Kidney epithelial cell (primary cell): ENCODE results near the gene MARS1. TPM values are rescaled to one million over a fixed set of nuclear protein-coding genes. Genes with fewer than 3 reads are reported as not detected.

Experiments
- DNase-seq: peaks from one replicate; pipeline ENCODE4 v3.0.0-alpha.2; 2010; ENCODE audit warnings: low read depth
- H3K27me3 ChIP-seq: 2 replicates; pipeline ENCODE4 v1.6.0; 2011; ENCODE audit warnings: low read length; ENCODE audit not compliant: control insufficient read depth, insufficient read depth
- H3K36me3 ChIP-seq: 2 replicates; pipeline ENCODE4 v1.5.1; 2011; ENCODE audit warnings: low read length; ENCODE audit not compliant: control insufficient read depth, insufficient read depth
- H3K4me3 ChIP-seq: 2 replicates; pipeline ENCODE4 v1.5.1; 2011; ENCODE audit warnings: low read depth, mild to moderate bottlenecking, control low read depth, low read length
- total RNA-seq: library from RNA; depleted of rRNA; stranded (reverse); fragments of >200 nt; gene quantifications from 2 replicates; pipeline ENCODE4 v1.2.3, GENCODE V29; 2015
- TF ChIP-seq, protein P1 (sequence below): IDR thresholded peaks from 2 replicates; pipeline ENCODE4 v1.5.1; 2011; ENCODE audit warnings: mild to moderate bottlenecking, moderate library complexity, low read length, control low read depth, inconsistent platforms; ENCODE audit not compliant: insufficient read depth, poor library complexity, severe bottlenecking

MARS1 gene
- total RNA-seq, 1 donor from 2014 or later = 268 TPM

DNA sequence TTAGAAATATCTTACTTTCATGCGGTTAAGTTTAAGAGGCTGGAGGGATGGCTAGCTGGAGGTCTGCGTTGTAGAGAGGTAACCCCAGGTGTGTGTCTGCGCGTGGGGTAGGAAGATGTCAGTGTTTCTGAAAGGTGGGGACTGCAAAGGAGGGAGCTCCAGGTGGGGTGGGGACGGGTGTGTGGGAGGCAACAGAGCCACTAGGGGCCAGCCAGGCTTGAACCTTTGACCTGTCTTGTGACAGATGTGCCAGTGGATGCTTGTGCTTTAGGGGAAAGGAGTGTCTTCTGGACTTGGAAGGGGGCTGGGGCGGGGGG is 27.4 kb upstream of the MARS1 start:
- no peak for DNase-seq
- Histone ChIP-seq H3K4me3 (peak overlapping the region; percentile 61), H3K27me3 (peaks cover 6% of the 10 kb centered on the region), H3K36me3 (no peaks in the 10 kb centered on the region)
- TF ChIP-seq, protein P1, sequence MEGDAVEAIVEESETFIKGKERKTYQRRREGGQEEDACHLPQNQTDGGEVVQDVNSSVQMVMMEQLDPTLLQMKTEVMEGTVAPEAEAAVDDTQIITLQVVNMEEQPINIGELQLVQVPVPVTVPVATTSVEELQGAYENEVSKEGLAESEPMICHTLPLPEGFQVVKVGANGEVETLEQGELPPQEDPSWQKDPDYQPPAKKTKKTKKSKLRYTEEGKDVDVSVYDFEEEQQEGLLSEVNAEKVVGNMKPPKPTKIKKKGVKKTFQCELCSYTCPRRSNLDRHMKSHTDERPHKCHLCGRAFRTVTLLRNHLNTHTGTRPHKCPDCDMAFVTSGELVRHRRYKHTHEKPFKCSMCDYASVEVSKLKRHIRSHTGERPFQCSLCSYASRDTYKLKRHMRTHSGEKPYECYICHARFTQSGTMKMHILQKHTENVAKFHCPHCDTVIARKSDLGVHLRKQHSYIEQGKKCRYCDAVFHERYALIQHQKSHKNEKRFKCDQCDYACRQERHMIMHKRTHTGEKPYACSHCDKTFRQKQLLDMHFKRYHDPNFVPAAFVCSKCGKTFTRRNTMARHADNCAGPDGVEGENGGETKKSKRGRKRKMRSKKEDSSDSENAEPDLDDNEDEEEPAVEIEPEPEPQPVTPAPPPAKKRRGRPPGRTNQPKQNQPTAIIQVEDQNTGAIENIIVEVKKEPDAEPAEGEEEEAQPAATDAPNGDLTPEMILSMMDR = no peak

DNA sequence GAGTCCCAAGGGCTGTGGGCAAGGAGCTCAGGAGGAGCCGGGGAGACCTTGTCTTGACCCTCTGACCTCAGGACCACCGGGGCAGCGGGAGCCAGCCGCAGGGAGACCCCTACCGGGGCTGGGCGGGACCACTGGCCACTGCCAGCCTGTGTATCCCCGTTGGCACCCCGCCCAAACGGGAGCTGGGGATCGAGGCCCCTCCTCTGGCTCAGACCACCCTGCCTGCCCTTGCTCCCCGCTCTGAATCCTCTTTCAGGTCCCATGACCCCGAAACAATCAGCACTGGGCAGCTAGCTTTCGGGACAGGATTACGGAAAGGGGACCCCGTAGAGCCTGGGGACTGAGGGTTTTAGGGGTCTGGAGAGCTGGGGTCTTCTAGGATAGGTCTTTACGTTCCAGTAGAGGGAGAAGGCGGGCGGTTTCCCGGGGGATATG is 27.0 kb upstream of the MARS1 start:
- peaks cover 9% of the 10 kb centered on the region for H3K27me3 ChIP-seq
- DNase-seq = no peak
- TF ChIP-seq, protein P1 = no peak
- no peaks in the 10 kb centered on the region for H3K36me3 ChIP-seq
- peak overlapping the region; percentile 61 for H3K4me3 ChIP-seq

DNA sequence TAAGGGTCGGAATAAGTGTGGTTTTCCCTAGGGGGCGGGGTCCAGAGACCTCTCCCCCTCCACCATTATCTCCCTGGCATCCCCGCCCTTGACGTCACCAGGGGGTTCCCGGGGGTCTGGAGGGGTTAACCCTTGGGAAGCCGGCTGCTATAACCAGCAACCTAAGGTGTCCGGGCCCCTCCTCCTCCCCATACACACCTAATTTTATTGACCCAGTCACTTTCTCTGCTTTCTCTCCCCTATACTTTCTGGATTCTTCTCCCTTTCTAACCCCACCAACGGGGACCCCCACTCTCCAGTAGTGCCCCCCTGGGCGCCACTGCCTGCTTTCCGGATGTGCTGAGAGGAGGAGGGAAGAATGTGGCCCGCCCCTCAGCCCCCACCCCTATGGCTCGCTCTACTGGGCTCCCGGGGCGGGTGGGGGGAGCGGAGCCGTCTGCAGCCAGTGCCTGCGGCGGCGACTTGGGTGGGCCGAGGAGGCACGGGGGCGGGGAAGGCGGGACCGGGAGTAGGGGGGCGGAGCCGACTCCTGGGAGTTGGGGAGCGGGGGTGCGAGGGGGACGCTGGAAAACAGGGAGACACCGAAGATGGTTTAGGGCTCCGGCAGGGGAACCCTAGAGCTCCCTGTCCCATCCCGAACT is 26.5 kb upstream of the MARS1 start:
- Histone ChIP-seq H3K36me3 (no peaks in the 10 kb centered on the region), H3K4me3 (peak overlapping the region; percentile 61), H3K27me3 (peaks cover 9% of the 10 kb centered on the region)
- TF ChIP-seq, protein P1 = no peak
- DNase-seq = no peak

DNA sequence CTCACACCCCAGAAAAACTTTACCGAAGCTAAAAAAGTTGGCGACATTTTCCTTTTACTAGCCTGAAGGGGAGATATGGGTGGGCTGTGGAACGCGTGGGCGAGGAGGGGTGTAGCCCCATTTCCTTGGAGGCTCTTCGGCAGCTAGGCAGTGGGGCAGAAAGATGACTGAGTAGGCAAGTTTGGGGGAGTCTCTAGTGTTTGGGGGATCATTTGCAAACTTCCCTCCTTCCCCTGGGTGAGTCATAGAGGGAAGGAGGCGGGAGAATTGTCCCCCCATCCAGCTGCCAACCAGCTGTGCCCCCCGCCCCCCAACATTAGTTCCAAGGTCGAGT is 26.0 kb upstream of the MARS1 start:
- TF ChIP-seq, protein P1 = no peak
- no peak for DNase-seq
- Histone ChIP-seq H3K4me3 (peak overlapping the region; percentile 61), H3K36me3 (no peaks in the 10 kb centered on the region), H3K27me3 (peaks cover 9% of the 10 kb centered on the region)

DNA sequence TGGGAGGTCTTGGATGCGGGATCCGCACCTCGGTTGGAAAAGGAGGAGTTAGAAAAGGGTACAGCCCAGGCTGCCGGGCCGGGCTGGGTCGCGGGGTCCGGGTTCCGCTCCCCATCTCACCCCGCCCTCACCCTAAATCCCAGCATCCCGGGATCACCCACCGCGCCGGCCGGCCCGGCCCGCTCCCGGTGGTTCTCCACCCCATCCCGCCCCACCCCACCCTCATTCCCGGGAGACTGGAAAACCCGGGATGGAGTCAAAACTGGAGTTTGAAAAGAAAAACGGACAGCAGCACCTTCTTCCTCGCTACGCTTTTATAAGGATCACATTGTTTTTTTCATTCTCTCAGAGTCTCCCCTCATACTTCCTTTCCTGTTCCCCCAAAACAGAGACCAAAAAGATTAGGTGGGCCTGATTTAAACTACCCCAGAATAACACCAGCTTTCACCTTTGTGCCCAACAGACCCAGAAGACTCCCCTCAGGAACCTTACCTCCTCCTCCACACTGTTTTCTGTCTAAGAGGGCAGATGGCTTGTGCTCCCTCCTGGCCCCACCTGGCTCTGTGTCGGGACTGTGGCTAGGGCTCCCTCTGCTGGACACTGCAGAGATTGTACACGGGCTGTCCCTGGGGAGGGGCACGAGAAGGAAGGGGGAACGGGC is 25.5 kb upstream of the MARS1 start:
- Histone ChIP-seq H3K27me3 (peaks cover 11% of the 10 kb centered on the region), H3K4me3 (peak overlapping the region; percentile 61), H3K36me3 (no peaks in the 10 kb centered on the region)
- TF ChIP-seq, protein P1 = peak; percentile 97
- peak; percentile 61 for DNase-seq

DNA sequence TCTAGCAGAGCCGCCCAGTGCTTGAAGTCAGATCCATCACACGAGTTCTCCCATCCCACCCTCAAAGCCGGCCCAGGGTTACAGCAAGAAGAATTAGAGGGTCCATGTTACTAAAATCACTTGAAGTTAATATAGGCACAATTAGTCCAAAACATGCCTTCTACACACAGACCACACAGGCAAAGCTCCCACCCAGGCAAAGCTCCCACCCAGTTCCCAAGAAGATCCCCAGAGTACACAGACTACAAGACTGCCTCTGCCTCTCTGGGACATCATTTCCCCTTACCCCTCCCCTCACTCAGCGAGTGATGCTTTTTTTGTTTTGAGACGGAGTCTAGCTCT is 25.0 kb upstream of the MARS1 start:
- Histone ChIP-seq H3K36me3 (no peaks in the 10 kb centered on the region), H3K4me3 (no peak overlapping the region), H3K27me3 (peaks cover 12% of the 10 kb centered on the region)
- no peak for DNase-seq
- TF ChIP-seq, protein P1 = no peak
